GM12865 (cell line): ENCODE results near the gene ARPP21.

Experiments
- DNase-seq: peaks from one replicate; pipeline ENCODE4 v3.0.0; 2010; ENCODE audit warnings: low read depth
- H3K4me3 ChIP-seq: 2 replicates; pipeline ENCODE4 v1.5.1; 2011; ENCODE audit warnings: mild to moderate bottlenecking, low read depth, low read length, control low read depth
- TF ChIP-seq, protein P1 (sequence below): IDR thresholded peaks from 2 replicates; pipeline ENCODE4 v1.5.1; 2011; ENCODE audit warnings: low read length, control low read depth, low read depth, inconsistent platforms; ENCODE audit not compliant: insufficient read depth; ENCODE audit errors: missing control alignments

The ARPP21 gene

DNA sequence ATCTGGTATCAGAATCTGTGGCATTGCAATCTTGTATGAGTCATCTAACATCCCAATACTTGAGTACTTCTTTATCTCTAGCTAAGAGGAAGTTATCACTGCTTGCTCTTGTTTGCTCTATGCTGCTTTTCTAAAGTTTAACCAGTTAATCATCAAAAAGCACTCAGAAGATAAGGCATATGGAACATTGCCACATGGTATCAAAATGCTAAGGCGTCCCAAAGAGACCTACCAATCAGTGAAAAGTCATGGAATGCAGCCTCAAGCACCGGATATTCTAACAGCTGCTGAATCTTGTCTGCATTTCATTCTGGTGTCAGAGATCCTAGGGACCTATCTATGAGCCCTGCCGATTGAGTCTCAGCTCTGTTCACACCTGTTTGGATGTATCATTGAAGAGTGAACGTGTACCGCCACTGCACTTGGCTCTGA, 192.8 kb downstream of the ARPP21 start:
- no peak overlapping the region for H3K4me3 ChIP-seq
- no peak for DNase-seq
- TF ChIP-seq, protein P1, sequence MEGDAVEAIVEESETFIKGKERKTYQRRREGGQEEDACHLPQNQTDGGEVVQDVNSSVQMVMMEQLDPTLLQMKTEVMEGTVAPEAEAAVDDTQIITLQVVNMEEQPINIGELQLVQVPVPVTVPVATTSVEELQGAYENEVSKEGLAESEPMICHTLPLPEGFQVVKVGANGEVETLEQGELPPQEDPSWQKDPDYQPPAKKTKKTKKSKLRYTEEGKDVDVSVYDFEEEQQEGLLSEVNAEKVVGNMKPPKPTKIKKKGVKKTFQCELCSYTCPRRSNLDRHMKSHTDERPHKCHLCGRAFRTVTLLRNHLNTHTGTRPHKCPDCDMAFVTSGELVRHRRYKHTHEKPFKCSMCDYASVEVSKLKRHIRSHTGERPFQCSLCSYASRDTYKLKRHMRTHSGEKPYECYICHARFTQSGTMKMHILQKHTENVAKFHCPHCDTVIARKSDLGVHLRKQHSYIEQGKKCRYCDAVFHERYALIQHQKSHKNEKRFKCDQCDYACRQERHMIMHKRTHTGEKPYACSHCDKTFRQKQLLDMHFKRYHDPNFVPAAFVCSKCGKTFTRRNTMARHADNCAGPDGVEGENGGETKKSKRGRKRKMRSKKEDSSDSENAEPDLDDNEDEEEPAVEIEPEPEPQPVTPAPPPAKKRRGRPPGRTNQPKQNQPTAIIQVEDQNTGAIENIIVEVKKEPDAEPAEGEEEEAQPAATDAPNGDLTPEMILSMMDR: no peak
